Endothelial cell (in vitro differentiated cells): ENCODE results near the gene GABRA5. TPM values are rescaled to one million over a fixed set of nuclear protein-coding genes. Genes with fewer than 3 reads are reported as not detected.

ENCODE experiments used
- DNase-seq: peaks from one replicate; pipeline ENCODE4 v3.0.0; 2021; ENCODE audit warnings: low spot score
- H3K27ac Mint-ChIP-seq: one replicate; pipeline ENCODE4 v1.8.0; 2021; ENCODE audit warnings: mixed read lengths, inconsistent platforms; ENCODE audit not compliant: unreplicated experiment
- H3K27me3 Mint-ChIP-seq: one replicate; pipeline ENCODE4 v1.8.0; 2021; ENCODE audit warnings: mild to moderate bottlenecking, moderate library complexity, mixed read lengths, inconsistent platforms; ENCODE audit not compliant: unreplicated experiment
- H3K36me3 Mint-ChIP-seq: one replicate; pipeline ENCODE4 v1.8.0; 2021; ENCODE audit warnings: mild to moderate bottlenecking, low read depth, mixed read lengths, inconsistent platforms; ENCODE audit not compliant: unreplicated experiment
- H3K4me1 Mint-ChIP-seq: one replicate; pipeline ENCODE4 v1.8.0; 2021; ENCODE audit warnings: mild to moderate bottlenecking, mixed read lengths, inconsistent platforms; ENCODE audit not compliant: unreplicated experiment
- H3K4me3 Mint-ChIP-seq: one replicate; pipeline ENCODE4 v1.8.0; 2021; ENCODE audit warnings: mild to moderate bottlenecking, mixed read lengths, inconsistent platforms; ENCODE audit not compliant: unreplicated experiment
- H3K9me3 Mint-ChIP-seq: one replicate; pipeline ENCODE4 v1.8.0; 2021; ENCODE audit warnings: mixed read lengths, inconsistent platforms; ENCODE audit not compliant: unreplicated experiment
- CTCF ChIP-seq: fragments of 200-600 bp; sonication (generic); IDR thresholded peaks from one replicate; pipeline ENCODE4 v1.5.0; 2021; ENCODE audit warnings: antibody characterized with exemption; ENCODE audit not compliant: unreplicated experiment
- total RNA-seq: library from RNA; stranded (reverse); fragmentation: NEBNext Ultra II Directional; extraction: Animal tissue kit (Norgen Biotek cat#: 25700); gene quantifications from one replicate; pipeline ENCODE4 v1.2.1, GENCODE V29; 2021; ENCODE audit not compliant: unreplicated experiment

GABRA5 gene
- total RNA-seq, 1 donor from 2014 or later: 0.72 TPM

- Mint-ChIP-seq H3K36me3 (no peaks in the 10 kb centered on the region), H3K4me3 (peak overlapping the region; percentile 50), H3K9me3 (no peaks in the 10 kb centered on the region), H3K27ac (no peak overlapping the region), H3K27me3 (peaks cover 21% of the 10 kb centered on the region), H3K4me1 (no peaks in the 10 kb centered on the region)
- TF ChIP-seq CTCF: no peak
- DNase-seq: peak; percentile 41
These were observed 104.6 kb downstream of the GABRA5 start for GRCh38 chr15:26971271-26972018.

GRCh38 chr15:26972636-26973035, 105.8 kb downstream of the GABRA5 start:
- Mint-ChIP-seq H3K4me1 (no peaks in the 10 kb centered on the region), H3K27ac (no peak overlapping the region), H3K9me3 (no peaks in the 10 kb centered on the region), H3K27me3 (peaks cover 21% of the 10 kb centered on the region), H3K36me3 (no peaks in the 10 kb centered on the region), H3K4me3 (no peak overlapping the region)
- no peak for TF ChIP-seq CTCF
- no peak for DNase-seq

- Mint-ChIP-seq H3K4me1 (no peaks in the 10 kb centered on the region), H3K4me3 (no peak overlapping the region), H3K9me3 (no peaks in the 10 kb centered on the region), H3K36me3 (no peaks in the 10 kb centered on the region), H3K27me3 (peaks cover 19% of the 10 kb centered on the region), H3K27ac (no peak overlapping the region)
- TF ChIP-seq CTCF: peak; percentile 49
- peak; percentile 27 for DNase-seq
These were observed 107.4 kb downstream of the GABRA5 start for GRCh38 chr15:26974120-26974780.

- Mint-ChIP-seq H3K9me3 (no peaks in the 10 kb centered on the region), H3K27ac (no peak overlapping the region), H3K4me3 (no peak overlapping the region), H3K4me1 (no peaks in the 10 kb centered on the region), H3K27me3 (no peaks in the 10 kb centered on the region), H3K36me3 (no peaks in the 10 kb centered on the region)
- DNase-seq: no peak
- TF ChIP-seq CTCF: no peak
These were observed 114.6 kb downstream of the GABRA5 start for GRCh38 chr15:26981492-26981891.

- H3K9me3 Mint-ChIP-seq: no peaks in the 10 kb centered on the region
- H3K27me3 Mint-ChIP-seq: no peaks in the 10 kb centered on the region
- no peak overlapping the region for H3K27ac Mint-ChIP-seq
- no peak overlapping the region for H3K4me3 Mint-ChIP-seq
- no peaks in the 10 kb centered on the region for H3K36me3 Mint-ChIP-seq
- peak; percentile 50 for TF ChIP-seq CTCF
- H3K4me1 Mint-ChIP-seq: no peaks in the 10 kb centered on the region
- no peak for DNase-seq
These were observed 117.0 kb downstream of the GABRA5 start for GRCh38 chr15:26983822-26984221.
